T-helper 9 cell (primary cell): ENCODE data around the gene NPTX1.

Source experiments
- DNase-seq: peaks from one replicate; pipeline ENCODE4 v3.0.0-alpha.2; 2020

The NPTX1 gene

GRCh38 chr17:80478487-80479245 is 2.3 kb upstream of the NPTX1 start:
- no peak for DNase-seq

- DNase-seq = no peak
Measured at GRCh38 chr17:80477647-80478478, 1.5 kb upstream of the NPTX1 start.

- no peak for DNase-seq
Measured at GRCh38 chr17:80476877-80477646, 655 bp upstream of the NPTX1 start.

- DNase-seq = no peak
Measured at GRCh38 chr17:80474961-80475909, 1.2 kb downstream of the NPTX1 start.

- DNase-seq = no peak
Measured at GRCh38 chr17:80474231-80474960, 2.0 kb downstream of the NPTX1 start.

GRCh38 chr17:80473701-80474100 is 2.7 kb downstream of the NPTX1 start:
- DNase-seq = no peak

- DNase-seq = no peak
Measured at GRCh38 chr17:80472996-80473395, 3.4 kb downstream of the NPTX1 start.

GRCh38 chr17:80471922-80472321 is 4.5 kb downstream of the NPTX1 start:
- no peak for DNase-seq

GRCh38 chr17:80470603-80471002 is 5.8 kb downstream of the NPTX1 start:
- no peak for DNase-seq

GRCh38 chr17:80469667-80470066 is 6.7 kb downstream of the NPTX1 start:
- DNase-seq = no peak

GRCh38 chr17:80468781-80469493 is 7.5 kb downstream of the NPTX1 start:
- no peak for DNase-seq

- DNase-seq = no peak
Measured at GRCh38 chr17:80468242-80468641, 8.2 kb downstream of the NPTX1 start.

- DNase-seq = no peak
Measured at GRCh38 chr17:80466188-80466705, 10.2 kb downstream of the NPTX1 start.

GRCh38 chr17:80465327-80465974 is 11.0 kb downstream of the NPTX1 start:
- DNase-seq = no peak

- DNase-seq = no peak
Measured at GRCh38 chr17:80464486-80464885, 11.9 kb downstream of the NPTX1 start.

- DNase-seq = no peak
Measured at GRCh38 chr17:80463784-80464400, 12.5 kb downstream of the NPTX1 start.

- no peak for DNase-seq
Measured at GRCh38 chr17:80461528-80462160, 14.8 kb downstream of the NPTX1 start.

- no peak for DNase-seq
Measured at GRCh38 chr17:80460429-80460834, 16.0 kb downstream of the NPTX1 start.

- DNase-seq = no peak
Measured at GRCh38 chr17:80459234-80459633, 17.2 kb downstream of the NPTX1 start.
